Mammary epithelial cell (primary cell): Measurements from ENCODE around the gene SEC22A.

Experiments used
- CTCF ChIP-seq, 2 donors: IDR thresholded peaks in 1 of 2; conservative IDR thresholded peaks in 1 of 2; 2 replicates each; pipeline ENCODE4 v1.5.1; 2011 to 2012; ENCODE audit warnings: inconsistent platforms in 2 of 2, low read length in 2 of 2, mild to moderate bottlenecking in 2 of 2, control low read depth in 1 of 2, low read depth in 1 of 2; ENCODE audit not compliant: insufficient read depth in 1 of 2; ENCODE audit errors: extremely low read depth in 1 of 2
- EZH2 ChIP-seq: IDR thresholded peaks from 2 replicates; pipeline ENCODE4 v1.6.1; 2012; ENCODE audit warnings: low read length, inconsistent platforms, borderline replicate concordance

GRCh38 chr3:123287962-123288302, 86.2 kb downstream of the SEC22A start:
- no peak for TF ChIP-seq CTCF (conservative IDR thresholded peaks at IDR 0.05 in 1 of 2, IDR thresholded peaks at IDR 0.05 in 1 of 2; ENCODE audit: extremely low read depth in 1 of 2, insufficient read depth in 1 of 2, low read depth in 1 of 2, low read length in 2 of 2)
- TF ChIP-seq EZH2, result no peak
